Medulla oblongata (tissue), 1 donor: Measurements from ENCODE around the gene LRRC74B.
"Not testable (repeated sequence)": the region's sequence is repeated elsewhere in the genome, so short reads cannot be mapped to it uniquely, and the experiment has no call there.

ENCODE experiments used
- DNase-seq: peaks from one replicate; pipeline ENCODE4 v3.0.0-alpha.2; 2015; ENCODE audit errors: extremely low spot score

The LRRC74B gene

DNA sequence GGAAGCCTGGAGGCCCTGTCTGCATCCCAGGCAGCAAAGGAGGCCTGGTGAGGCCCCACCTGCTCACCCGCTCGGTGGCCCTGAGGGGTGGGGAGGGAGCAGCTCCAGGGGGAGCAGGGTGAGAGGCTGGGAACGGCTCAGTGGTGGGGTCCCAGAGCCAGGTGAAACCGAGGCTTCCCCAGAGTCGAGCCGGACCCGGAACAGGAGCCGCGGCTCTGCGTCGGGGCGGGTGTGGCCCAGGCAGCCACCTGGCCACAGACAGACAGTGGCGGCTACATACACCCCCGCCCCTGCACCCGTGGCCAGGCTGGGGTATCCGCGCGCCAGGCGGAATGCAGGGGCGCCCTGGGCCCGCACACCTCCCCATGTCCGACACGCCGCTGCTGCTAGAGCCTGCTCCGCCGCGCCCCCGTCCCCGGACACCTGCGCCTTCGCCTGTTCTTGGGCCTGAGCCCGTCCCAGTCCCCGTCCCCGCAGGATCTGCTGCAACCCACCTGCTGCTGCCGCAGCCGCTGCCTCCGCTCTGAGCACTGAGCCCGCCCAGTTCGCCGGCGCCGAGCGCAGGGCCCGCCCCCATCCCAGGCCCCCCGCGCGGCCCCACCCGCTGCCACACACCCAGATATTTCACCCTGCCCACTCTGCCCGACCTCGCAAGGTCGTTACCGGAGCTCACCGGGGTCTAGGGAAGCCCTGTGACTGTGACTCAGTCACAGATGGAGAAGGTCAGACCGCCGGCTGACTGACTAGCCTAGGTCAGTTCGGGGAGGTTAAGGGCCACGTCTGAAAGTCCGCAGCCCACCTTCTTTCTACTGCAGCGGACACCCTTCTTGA, 13.5 kb upstream of the LRRC74B start, which contains the start of gene SLC7A4:
Gene SLC7A4 (minus strand): TSS at position 525 of the 831 bp plus-strand sequence. CDS start 749 bp downstream, outside the sequence.
- DNase-seq = no peak

DNA sequence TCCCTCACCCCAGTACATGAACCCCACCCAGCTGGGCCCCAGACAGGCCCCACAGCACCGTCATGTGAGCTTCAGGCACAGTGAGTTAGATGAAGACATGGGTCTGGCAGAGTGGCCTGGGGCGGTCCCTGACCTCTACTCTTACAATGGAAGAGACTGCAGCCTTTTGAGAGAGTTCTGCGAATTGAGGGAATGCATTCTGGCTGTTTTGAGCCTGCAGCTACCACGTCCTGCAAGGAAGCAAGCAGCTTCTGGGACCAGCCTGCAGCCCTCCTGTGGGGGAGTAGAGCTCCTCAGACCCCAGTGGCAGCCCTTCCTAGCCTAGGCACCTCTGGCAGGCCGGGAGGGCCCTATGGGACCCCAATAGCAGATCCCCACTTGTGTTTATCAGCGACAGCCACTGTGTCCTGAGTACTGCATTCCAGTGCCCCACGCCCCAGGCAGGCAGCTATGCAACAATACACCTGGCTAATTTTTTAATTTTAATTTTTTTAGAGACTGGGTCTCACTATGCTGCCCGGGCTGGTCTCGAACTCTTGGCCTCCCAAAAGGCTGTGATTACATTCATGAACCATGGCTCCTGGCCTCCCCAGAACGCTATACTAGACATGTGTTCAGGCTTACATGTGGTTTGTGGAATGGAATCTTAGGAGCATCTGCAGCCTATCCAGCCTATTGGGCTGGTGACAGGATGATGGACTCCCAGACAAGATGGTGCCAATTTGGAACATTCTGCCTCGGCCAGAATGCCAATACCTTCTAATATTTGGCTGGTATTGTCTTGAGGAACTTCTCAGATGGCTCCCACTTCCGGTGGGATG, 12.7 kb upstream of the LRRC74B start:
- DNase-seq = no peak

- DNase-seq = no peak
Measured at GRCh38 chr22:21033895-21034294, 11.9 kb upstream of the LRRC74B start.

DNA sequence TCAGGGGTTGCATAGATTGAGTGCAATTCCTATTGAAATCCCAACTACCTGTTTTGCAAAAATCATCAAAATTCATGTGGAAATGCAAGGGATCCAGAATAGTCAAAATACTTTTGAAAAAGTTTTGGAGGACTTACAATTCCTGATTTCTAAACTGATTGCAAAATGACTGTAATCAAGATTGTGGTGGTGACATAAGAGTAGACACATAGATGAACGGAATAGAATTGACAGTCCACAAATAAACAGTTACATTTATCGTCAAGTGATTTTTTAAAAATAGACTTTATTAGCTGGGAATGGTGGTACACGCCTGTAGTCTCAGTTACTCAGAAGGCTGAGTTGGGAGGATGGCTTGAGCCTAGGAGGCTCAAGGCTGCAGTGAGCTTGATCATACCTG, 10.8 kb upstream of the LRRC74B start:
- DNase-seq = no peak

- DNase-seq = peak; percentile 10
Measured at GRCh38 chr22:21038405-21038804, 7.3 kb upstream of the LRRC74B start.

- not testable (repeated sequence) for DNase-seq
Measured at GRCh38 chr22:21039158-21039557, 6.6 kb upstream of the LRRC74B start.

- no peak for DNase-seq
Measured at GRCh38 chr22:21041937-21042336, 3.8 kb upstream of the LRRC74B start.

GRCh38 chr22:21042978-21043859, 2.5 kb upstream of the LRRC74B start:
- DNase-seq = no peak

GRCh38 chr22:21043860-21044535, 1.7 kb upstream of the LRRC74B start:
- DNase-seq = no peak

DNA sequence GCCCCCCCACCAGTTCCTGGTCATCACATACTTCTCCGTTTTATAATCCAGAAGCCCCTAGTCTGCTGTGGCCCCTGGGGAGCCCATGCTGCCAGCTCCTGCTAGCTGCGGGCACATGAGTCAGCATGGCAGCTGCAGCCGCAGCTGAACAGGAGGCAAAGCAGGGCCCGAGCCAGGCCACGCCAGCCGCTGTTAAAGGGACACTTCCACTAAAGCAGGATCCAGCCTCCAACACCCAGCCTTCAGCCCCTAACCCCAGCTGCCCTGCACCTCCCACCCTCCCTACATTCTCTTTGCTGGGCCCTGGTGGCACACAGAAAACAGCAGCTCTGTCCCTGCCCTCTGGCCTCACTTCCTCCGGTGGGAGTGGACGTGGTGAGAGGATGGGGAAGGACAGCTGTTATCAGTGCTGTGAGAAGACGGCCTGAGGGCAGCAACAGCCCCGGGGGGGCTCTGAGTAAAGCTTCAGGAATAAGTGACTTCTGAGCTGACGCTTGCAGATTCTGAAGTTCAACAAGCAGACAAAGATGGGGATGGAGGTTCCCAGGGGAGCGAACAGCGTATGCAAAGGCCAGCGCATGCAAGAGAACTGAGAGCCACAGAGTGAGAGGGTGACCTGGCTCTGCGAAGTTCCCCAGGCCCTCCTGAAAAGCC, 688 bp upstream of the LRRC74B start:
- peak; percentile 12 for DNase-seq

- no peak for DNase-seq
Measured at GRCh38 chr22:21047035-21047661, 1.4 kb downstream of the LRRC74B start.

GRCh38 chr22:21047730-21048129, 2.0 kb downstream of the LRRC74B start:
- DNase-seq = no peak

DNA sequence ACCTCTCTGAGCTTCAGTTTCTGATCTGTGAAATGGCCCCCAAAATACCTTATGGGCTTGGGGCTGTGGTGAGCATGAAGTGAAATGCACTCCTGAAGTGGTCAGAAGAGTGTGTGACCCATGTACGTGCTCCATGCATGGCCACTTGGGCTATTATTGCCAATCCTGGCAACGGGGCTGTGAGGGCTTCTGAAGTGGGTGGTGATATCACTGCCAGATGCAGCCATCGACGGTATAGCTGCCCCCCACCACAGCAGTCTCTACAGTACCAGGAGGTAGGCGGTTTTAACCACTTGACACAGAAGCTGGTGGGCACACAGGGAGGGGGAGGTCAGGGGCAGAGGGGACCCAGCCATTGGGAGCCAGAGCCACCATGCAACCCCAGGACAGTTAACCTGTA, 2.7 kb downstream of the LRRC74B start:
- not testable (repeated sequence) for DNase-seq

- DNase-seq = not testable (repeated sequence)
Measured at GRCh38 chr22:21048965-21049364, 3.2 kb downstream of the LRRC74B start.

GRCh38 chr22:21051145-21051830, 5.5 kb downstream of the LRRC74B start:
- no peak for DNase-seq

- no peak for DNase-seq
Measured at GRCh38 chr22:21051831-21052400, 6.2 kb downstream of the LRRC74B start.

GRCh38 chr22:21052715-21053459, 7.1 kb downstream of the LRRC74B start:
- no peak for DNase-seq

DNA sequence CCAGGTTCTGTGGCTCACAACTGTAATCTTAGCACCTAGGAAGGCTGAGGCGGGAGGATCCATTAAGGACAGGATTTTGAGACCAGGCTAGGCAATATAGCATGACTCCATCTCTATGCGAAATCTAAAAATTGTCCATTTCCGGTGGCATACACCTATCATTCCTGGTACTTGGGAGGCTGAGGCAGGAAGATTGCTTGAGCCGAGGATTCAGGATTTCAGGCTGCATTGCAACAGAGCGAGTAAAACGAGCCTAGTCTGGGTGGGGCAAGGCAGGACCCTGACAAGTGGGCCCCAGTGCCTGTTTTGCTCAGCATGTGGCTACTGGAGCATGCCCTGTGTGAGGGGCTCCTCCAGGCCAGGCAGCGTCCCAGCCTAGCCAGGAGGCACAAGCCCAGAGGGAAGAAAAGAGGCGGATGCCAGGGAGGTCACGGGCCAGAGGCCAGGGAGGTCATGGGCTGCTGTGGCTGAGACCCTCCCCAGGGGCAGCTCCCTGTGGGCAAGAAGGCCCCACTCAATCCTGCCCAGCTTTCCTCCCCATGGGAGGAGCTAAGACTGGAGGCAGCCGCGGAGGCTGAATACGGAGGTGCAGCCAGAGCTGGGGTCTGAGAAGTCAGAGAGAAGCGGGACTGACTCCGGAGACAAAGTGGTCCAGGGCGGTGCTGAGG, 8.4 kb downstream of the LRRC74B start:
- no peak for DNase-seq
